ENCODE data around the gene SPTLC2.

DNA sequence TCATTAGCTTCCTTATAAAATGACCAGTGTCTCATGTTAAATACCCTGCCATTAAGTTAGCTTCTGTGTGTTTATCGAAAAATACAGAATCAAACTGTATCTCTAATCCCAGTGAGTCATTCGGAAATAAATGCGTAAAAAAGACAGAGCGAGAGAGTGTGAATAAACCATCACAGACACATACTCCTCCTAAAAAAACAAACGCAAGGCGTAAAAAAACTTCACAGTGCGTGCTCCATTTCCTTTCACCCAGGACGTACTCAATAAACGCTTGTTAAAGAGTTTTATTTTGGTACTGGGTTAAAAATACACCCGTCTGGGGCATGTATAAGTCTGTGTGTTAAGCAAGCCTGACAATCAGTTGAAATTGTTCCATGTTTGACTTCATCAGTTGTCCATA, 59.0 kb downstream of the SPTLC2 start:
- TF ChIP-seq CTCF (conservative IDR thresholded peaks at IDR 0.05; ENCODE audit: low read length), result no peak
- no peak for TF ChIP-seq EZH2phosphoT487 (IDR thresholded peaks at IDR 0.05; ENCODE audit: borderline replicate concordance)
